ENCODE results near the gene TRAF3.

DNA sequence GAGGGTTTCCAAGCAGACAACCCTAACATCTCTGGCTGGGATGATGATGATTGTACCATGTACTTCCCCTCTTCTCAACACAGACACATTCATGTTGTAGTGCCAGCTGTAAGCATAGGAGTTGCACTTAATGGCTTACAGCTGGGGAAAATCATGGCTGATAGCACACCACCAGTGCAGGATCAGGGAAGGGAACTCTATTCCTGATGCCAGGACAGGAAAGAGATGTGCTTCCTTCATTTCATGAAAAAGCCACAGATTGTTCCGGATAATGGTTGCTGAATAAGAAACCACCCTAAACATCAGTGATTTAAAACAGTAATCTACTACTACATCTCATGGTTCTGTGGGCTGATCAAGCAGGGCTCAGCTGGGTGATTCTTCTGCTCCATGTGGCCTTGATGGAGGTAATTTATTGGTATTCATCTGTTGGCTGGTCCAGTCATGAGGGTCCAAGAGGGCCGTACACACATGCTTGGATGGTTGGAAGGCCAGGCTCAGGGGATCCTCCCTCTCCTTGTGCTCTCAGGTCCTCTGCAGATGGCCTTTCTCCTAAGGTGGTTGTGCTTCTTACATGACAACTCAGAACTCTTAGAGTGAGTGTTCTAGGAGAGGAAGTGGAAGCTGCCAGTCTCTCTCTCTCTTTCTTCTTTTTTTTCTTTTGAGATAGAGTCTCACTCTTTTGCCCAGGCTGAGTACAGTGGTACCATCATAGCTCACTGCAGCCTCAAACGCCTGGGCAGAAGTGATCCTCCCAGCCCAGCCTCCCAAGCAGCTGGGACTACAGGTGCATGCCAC, 16.5 kb downstream of the TRAF3 start:
- TF ChIP-seq CTCF (IDR thresholded peaks at IDR 0.05; ENCODE audit: insufficient read depth, low read depth, low read length) (no peak), EZH2 (IDR thresholded peaks at IDR 0.05; ENCODE audit: insufficient read depth, low read length) (no peak)

Measured in astrocyte (in vitro differentiated cells and primary cell).